Stimulated activated CD8-positive, alpha-beta memory T cell treated with anti-CD3 and anti-CD28 coated beads, Interleukin-12 subunit alpha, Interleukin-12 subunit beta, amount 100 ng/mL, for 24 hours (primary cell): ENCODE measurements around the gene ASPHD1.

Experiments
- DNase-seq: peaks from one replicate; pipeline ENCODE4 v3.0.0-alpha.2; 2020; ENCODE audit errors: extremely low read depth

The ASPHD1 gene

GRCh38 chr16:29943846-29944799 lies 43.8 kb downstream of the ASPHD1 start:
- DNase-seq: no peak

GRCh38 chr16:29947897-29948296 lies 47.6 kb downstream of the ASPHD1 start:
- no peak for DNase-seq

DNA sequence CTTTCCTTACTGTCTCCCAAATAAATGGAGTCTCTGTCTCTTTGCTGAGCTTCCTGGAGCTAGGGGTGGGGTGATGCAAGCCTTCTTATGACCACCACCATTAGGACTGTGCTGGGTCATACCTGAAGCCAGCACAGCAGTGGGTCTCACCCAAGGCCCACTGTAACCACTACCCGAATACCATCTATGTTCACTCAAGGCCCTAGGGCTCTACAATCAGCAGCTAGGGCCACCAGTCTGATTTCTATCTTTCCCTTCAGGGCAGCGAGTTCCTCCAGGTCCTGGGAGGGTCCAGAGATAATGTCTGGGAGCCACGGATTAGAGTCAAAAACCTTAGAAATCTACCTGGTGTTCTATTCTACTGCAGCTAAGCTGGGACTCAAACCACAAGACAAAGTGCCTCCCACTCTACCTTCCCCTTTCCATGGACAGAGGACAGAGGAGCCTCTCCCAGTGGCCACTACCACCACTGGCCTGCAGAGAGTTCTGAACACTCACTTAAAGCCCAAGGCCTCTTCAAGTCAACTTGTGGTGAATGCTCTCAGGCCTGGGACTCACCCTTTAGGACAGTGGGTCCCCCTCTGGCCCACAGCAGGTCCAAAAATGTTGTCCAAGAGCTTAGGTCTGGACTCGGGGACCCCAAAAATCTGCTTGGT lies 50.6 kb downstream of the ASPHD1 start:
- DNase-seq: no peak

GRCh38 chr16:29951625-29952365 lies 51.5 kb downstream of the ASPHD1 start:
- DNase-seq: no peak
